HG03039 (cell line): Measurements from ENCODE around the gene SMOC2.

Experiments used
- ATAC-seq: cut with Tn5 transposase; IDR thresholded peaks from one replicate; pipeline ENCODE4 v1.9.1; 2021; ENCODE audit warnings: mild to moderate bottlenecking, moderate library complexity; ENCODE audit not compliant: unreplicated experiment

The SMOC2 gene

GRCh38 chr6:168475188-168476013, 34.4 kb downstream of the SMOC2 start:
- ATAC-seq: no peak

GRCh38 chr6:168479421-168479820, 38.4 kb downstream of the SMOC2 start:
- no peak for ATAC-seq

DNA sequence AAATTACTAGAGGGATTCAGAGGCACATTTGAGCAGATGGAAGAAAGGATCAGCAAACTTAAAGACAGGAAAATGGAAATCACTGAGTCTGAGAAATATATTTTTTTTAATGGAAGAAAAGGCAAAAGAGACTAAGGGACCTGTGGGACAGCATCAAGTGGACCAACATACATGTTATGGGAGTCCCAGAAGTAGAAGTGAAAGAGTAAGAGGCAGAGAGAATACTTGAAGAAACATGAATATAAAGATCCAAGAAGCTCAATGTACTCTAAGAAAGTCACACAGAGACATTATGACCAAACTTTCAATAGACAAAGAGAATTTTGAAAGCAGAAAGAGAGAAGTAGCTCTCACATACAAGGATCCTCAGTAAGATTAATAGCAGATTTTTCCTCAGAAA, 39.5 kb downstream of the SMOC2 start:
- no peak for ATAC-seq

DNA sequence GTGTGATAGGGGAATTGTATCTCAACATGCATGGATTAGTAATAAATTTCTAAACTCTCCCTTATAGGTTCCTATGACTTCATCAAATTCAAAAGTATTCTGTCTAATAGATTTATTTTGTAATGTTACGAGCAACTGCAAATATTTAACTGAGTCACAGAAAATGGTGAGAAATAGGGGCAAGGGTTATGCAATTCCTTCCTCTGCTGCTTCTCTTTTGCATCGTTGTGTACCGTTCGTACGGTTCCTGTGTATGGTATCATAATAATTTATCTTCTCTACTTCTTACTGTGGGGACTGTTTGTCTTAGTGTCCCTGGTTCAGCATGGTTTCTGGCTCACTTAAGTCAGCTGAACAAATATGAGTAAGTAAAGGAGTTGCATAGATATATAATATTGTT, 44.8 kb downstream of the SMOC2 start:
- ATAC-seq: no peak

DNA sequence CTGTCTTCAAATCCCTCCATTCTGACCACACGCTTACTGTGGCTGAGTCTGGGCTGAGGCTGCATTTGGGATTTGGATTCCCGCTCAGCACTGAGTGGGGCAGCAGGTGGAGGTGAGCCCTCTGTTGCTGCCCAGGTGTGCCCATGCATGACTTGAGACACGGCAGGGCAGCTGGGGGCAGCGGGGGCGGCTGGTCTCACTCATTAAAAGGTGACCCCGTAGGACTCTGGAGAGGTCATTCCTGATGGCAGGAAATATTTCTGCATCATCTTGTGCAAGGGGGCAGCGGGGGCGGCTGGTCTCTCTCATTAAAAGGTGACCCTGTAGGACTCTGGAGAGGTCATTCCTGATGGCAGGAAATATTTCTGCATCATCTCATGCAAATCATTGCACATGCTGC, 49.8 kb downstream of the SMOC2 start:
- ATAC-seq: no peak

GRCh38 chr6:168493976-168494375, 53.0 kb downstream of the SMOC2 start:
- no peak for ATAC-seq

GRCh38 chr6:168494726-168495125, 53.7 kb downstream of the SMOC2 start:
- ATAC-seq: no peak

- no peak for ATAC-seq
Measured at GRCh38 chr6:168495133-168495532, 54.1 kb downstream of the SMOC2 start.

- ATAC-seq: no peak
Measured at GRCh38 chr6:168495636-168496035, 54.7 kb downstream of the SMOC2 start.

DNA sequence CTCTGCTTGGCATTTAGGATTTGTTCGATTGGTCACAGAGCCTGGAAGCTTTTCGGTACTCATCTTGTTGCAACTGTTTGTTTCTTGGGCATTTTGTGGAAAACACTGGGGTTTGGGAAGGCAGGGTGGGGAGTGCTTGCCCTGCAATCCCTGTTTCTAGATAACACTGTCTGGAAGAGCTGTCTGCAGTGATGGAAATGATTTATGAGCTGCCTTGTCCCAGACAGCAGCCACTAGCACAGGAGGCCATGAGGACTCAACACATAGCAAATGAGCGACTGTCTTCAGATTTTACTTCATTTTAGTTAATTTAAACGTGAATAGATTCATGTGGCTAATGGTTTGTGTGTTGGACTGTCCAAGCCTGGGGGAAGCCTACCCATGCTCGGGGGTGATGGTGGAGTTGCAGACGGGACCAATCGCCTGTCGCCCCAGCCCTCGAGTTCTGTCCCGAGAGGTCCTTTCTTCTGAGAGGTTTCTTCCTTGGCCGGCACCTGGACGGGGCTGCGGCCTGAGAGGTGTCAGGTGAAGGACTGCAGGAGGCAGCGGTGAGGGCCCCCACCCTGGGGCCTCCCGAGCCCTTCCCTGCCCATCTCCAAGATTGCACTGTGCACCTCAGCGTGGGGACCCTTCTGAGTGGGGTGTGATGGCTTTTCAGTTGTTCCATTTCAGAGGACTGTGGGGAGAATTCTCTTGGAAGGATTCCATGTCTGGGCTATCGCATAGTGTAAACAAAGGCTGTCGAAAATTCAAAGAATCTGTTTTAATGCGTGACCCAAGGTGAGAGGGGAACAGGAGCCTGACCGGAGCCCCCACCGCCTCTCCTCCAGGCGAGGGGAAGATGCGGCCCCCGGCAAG, 55.4 kb downstream of the SMOC2 start:
- ATAC-seq: no peak

GRCh38 chr6:168496997-168497331, 56.0 kb downstream of the SMOC2 start:
- no peak for ATAC-seq

- no peak for ATAC-seq
Measured at GRCh38 chr6:168497381-168497780, 56.4 kb downstream of the SMOC2 start.

DNA sequence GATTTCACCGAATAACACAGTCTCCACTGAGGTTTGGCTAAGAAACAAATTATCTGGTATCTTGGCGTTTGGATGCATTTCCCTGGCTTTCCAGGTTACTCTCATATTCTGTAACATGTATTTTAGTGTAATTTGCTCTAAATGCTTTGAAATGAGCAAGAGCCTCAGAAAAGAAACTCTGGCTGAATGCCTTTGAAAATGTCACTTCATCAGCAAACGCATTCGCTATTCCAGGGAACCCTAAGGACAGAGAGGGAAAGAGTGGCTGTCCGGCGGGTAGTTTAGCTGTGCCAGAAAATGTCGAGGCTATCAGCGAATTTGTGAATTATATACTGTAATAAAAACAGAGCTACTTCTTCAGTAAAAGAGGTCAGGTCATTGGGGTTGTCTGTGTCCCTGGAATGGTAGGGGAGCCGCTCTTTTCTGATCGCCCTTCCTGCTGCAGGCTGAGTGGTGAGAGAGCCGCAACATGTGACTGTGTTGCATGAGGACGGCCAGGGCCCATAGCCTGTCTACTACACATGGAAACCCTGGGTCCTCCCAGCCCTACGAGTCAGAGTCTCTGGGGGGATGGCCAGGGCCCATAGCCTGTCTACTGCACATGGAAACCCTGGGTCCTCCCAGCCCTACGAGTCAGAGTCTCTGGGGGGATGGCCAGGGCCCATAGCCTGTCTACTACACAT, 57.3 kb downstream of the SMOC2 start:
- ATAC-seq: no peak

DNA sequence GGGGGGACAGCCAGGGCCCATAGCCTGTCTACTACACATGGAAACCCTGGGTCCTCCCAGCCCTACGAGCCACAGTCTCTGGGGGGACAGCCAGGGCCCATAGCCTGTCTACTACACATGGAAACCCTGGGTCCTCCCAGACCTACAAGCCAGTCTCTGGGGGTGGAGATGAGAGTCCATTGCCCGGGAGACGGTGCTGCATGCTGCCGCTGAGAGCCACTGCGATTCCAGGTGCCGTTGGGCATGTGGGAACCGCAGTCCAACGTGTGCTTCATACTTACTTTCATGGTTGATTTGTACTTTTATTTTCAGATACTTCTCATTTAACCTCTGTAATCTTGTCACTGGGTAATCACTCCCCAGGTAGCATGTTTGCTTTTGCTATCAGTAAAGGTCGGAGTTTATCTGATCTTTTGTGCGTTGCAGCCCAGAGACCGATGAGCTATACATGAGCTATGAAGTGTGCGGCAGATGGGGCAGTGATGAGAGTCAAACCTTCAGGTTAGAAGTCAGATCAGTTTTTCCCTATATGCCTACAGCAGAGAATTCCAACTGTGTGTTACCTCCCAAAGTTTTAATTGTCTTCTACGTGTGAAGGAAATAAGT, 58.2 kb downstream of the SMOC2 start:
- no peak for ATAC-seq

DNA sequence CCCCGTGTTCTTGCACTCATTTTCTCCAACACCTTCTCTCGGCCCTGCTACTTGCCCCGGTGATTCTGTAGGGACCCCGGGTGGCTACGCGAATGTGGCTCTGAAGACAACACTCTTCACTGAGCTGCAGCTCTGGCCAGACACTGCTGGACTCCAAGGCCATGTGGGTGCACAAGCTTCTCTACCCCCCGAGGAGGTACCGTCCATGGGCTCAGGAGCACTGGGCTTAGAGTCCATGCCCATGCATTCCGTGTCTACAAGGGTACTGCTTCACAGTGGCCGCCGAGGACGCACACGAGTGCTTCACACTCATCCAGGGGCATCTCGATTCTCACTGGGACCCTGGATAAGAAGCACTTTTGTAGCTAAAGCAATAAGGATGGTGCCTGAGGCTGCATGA, 59.5 kb downstream of the SMOC2 start:
- ATAC-seq: no peak

GRCh38 chr6:168501561-168501960, 60.6 kb downstream of the SMOC2 start:
- ATAC-seq: no peak

- ATAC-seq: no peak
Measured at GRCh38 chr6:168504366-168504765, 63.4 kb downstream of the SMOC2 start.

DNA sequence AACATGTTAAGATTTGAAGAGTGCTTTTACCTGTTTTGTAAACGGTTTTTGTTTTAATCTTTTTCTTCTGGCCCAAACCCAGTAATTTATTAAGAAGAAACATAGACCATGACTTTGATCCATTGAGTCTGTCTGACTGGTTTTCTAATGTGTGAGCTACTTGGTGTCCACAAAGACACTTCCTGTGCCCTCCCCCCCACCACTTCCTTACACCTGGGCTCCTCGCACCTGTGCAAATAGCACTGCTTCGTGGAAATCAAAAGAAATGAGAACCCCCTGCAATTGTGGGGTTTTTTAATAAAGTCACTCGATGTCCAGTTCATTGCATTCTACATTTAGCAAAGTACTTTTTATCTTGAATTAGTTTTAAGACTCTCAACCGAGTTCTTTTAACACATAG, 65.5 kb downstream of the SMOC2 start:
- ATAC-seq: no peak

DNA sequence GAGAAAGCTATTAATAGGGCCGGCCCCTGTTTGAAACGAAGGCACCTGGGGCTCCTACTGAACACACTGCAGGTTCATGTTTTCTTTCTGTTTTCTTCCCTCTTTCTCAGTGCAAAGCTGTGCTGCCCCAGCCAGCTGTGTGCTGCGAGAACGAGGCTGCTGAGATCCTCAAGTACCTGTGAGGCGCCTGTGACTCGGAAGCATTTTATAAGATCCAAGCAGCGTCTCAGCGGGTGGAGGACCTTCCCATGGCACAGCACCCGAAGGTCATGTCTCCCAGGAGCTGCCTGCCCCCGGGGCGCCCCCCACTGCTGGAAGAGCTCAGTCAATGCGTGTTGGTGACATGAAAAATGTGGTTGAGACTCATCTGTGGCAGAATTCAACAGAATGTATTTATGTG, 66.3 kb downstream of the SMOC2 start:
- no peak for ATAC-seq

DNA sequence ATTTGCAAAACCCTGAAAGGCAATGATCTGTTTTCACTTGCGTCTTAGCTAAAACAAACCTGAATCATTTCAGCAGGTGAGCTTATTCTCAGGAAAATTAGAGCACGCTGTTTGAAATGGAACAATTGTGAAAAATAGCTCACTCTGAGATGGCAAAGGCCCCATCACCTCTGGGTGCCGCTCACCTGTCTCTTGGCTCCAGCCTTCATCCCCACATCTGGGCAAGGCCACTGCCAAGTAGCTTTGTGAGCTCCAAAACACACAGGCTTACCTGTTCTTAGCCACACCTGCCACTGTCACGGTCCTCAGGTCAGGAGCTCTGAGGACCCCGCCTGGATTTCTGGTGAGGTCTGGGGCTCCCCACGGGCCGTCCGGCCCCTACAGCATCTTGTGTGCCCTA, 66.7 kb downstream of the SMOC2 start:
- ATAC-seq: no peak

- no peak for ATAC-seq
Measured at GRCh38 chr6:168508903-168509302, 67.9 kb downstream of the SMOC2 start.
